ENCODE results near the gene TSHZ3.

Gene TSHZ3

GRCh38 chr19:31318790-31319425 lies 30.3 kb downstream of the TSHZ3 start:
- TF ChIP-seq CTCF (IDR thresholded peaks at IDR 0.05), result no peak
- TF ChIP-seq ZFX (IDR thresholded peaks at IDR 0.05; ENCODE audit: borderline replicate concordance), result no peak
- H3K27ac ChIP-seq, result no peak overlapping the region

GRCh38 chr19:31317570-31317969 lies 31.7 kb downstream of the TSHZ3 start:
- H3K27ac ChIP-seq, result no peak overlapping the region
- TF ChIP-seq ZFX (IDR thresholded peaks at IDR 0.05; ENCODE audit: borderline replicate concordance) (no peak), CTCF (IDR thresholded peaks at IDR 0.05) (no peak)

GRCh38 chr19:31317093-31317492 lies 32.1 kb downstream of the TSHZ3 start:
- TF ChIP-seq ZFX (IDR thresholded peaks at IDR 0.05; ENCODE audit: borderline replicate concordance) (no peak), CTCF (IDR thresholded peaks at IDR 0.05) (no peak)
- no peak overlapping the region for H3K27ac ChIP-seq

- TF ChIP-seq CTCF (IDR thresholded peaks at IDR 0.05), result no peak
- no peak for TF ChIP-seq ZFX (IDR thresholded peaks at IDR 0.05; ENCODE audit: borderline replicate concordance)
- H3K27ac ChIP-seq, result no peak overlapping the region
Measured at GRCh38 chr19:31316201-31316951, 32.9 kb downstream of the TSHZ3 start.

GRCh38 chr19:31315652-31316051 lies 33.6 kb downstream of the TSHZ3 start:
- no peak overlapping the region for H3K27ac ChIP-seq
- no peak for TF ChIP-seq ZFX (IDR thresholded peaks at IDR 0.05; ENCODE audit: borderline replicate concordance)
- no peak for TF ChIP-seq CTCF (IDR thresholded peaks at IDR 0.05)

GRCh38 chr19:31314849-31315629 lies 34.2 kb downstream of the TSHZ3 start:
- TF ChIP-seq ZFX (IDR thresholded peaks at IDR 0.05; ENCODE audit: borderline replicate concordance) (no peak), CTCF (IDR thresholded peaks at IDR 0.05) (no peak)
- H3K27ac ChIP-seq, result no peak overlapping the region

All from 22Rv1 (cell line).